Kidney epithelial cell (primary cell): Measurements from ENCODE around the gene AKAP13. TPM values are rescaled to one million over a fixed set of nuclear protein-coding genes. Genes with fewer than 3 reads are reported as not detected.

Experiments used
- DNase-seq: peaks from one replicate; pipeline ENCODE4 v3.0.0-alpha.2; 2010; ENCODE audit warnings: low read depth
- H3K27me3 ChIP-seq: 2 replicates; pipeline ENCODE4 v1.6.0; 2011; ENCODE audit warnings: low read length; ENCODE audit not compliant: control insufficient read depth, insufficient read depth
- H3K36me3 ChIP-seq: 2 replicates; pipeline ENCODE4 v1.5.1; 2011; ENCODE audit warnings: low read length; ENCODE audit not compliant: control insufficient read depth, insufficient read depth
- H3K4me3 ChIP-seq: 2 replicates; pipeline ENCODE4 v1.5.1; 2011; ENCODE audit warnings: low read depth, mild to moderate bottlenecking, control low read depth, low read length
- total RNA-seq: library from RNA; depleted of rRNA; stranded (reverse); fragments of >200 nt; gene quantifications from 2 replicates; pipeline ENCODE4 v1.2.3, GENCODE V29; 2015
- TF ChIP-seq, protein P1 (sequence below): IDR thresholded peaks from 2 replicates; pipeline ENCODE4 v1.5.1; 2011; ENCODE audit warnings: mild to moderate bottlenecking, moderate library complexity, low read length, control low read depth, inconsistent platforms; ENCODE audit not compliant: insufficient read depth, poor library complexity, severe bottlenecking

The AKAP13 gene
- total RNA-seq, 1 donor from 2014 or later = 54.0 TPM

DNA sequence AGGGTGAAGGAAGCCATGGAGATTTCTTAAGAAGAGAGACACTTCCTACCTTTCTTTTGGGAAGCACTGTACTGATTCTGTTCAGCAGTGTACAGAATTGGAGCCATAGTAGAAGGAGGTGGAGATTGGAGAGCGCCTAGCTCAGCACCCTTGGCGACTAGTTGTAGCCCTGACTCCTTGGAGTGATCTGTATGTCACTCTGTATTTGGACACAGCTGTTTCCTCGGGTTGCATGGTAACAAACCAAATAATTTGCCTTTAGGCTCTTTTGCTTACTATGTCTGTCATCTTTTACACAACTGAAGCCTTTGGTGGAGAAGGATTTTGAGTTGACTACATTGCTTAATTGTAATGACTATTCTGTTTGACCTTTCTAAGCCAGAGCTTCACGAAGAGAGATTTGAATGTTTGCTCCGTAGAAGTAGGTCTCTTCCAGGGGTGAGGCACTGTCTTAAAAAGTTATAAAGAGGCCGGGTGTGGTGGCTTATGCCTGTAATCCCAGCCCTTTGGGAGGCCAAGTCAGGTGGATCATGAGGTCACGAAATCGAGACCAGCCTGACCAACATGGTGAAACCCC, 77.1 kb downstream of the AKAP13 start:
- Histone ChIP-seq H3K27me3 (no peaks in the 10 kb centered on the region), H3K36me3 (no peaks in the 10 kb centered on the region), H3K4me3 (no peak overlapping the region)
- DNase-seq = no peak
- TF ChIP-seq, protein P1, sequence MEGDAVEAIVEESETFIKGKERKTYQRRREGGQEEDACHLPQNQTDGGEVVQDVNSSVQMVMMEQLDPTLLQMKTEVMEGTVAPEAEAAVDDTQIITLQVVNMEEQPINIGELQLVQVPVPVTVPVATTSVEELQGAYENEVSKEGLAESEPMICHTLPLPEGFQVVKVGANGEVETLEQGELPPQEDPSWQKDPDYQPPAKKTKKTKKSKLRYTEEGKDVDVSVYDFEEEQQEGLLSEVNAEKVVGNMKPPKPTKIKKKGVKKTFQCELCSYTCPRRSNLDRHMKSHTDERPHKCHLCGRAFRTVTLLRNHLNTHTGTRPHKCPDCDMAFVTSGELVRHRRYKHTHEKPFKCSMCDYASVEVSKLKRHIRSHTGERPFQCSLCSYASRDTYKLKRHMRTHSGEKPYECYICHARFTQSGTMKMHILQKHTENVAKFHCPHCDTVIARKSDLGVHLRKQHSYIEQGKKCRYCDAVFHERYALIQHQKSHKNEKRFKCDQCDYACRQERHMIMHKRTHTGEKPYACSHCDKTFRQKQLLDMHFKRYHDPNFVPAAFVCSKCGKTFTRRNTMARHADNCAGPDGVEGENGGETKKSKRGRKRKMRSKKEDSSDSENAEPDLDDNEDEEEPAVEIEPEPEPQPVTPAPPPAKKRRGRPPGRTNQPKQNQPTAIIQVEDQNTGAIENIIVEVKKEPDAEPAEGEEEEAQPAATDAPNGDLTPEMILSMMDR = no peak

DNA sequence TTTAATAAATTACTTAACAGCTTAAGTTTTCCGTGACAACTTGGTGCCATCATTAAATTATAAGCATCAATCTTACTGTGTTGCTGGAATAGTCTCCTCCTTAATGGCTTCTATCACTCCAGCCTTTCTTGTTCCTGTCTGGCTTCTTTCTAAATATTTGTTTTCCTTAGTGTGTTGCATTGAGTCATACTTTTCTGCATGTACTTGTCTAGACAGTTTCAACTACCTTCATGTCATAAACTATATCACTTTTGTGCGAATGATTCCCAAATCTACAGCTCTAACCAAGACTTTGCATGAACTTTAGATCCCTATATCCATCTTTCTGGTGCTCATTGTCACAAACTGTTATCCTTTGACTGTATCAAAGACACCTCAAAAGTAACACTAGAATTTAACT, 78.4 kb downstream of the AKAP13 start:
- Histone ChIP-seq H3K4me3 (no peak overlapping the region), H3K36me3 (no peaks in the 10 kb centered on the region), H3K27me3 (no peaks in the 10 kb centered on the region)
- TF ChIP-seq, protein P1 = no peak
- DNase-seq = no peak

DNA sequence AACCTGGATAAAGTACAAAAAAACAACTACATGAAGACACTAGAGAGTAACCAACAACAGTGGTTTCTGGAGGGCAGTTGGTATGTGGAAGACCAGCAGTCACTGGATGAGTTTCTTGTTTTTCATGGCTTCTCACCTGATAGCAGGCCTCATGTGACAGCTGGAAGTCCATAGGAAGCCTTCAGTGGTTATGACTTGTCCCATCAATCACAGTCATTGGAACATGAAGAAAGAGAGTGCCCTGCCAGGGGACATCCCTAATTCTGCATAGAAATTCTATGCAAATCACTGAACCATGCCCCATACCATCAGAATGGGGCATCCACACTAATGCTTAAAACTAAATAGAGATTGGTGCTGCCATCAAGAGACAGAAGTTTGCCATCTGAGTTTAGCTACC, 81.6 kb downstream of the AKAP13 start:
- DNase-seq = no peak
- H3K4me3 ChIP-seq = no peak overlapping the region
- H3K36me3 ChIP-seq = no peaks in the 10 kb centered on the region
- TF ChIP-seq, protein P1 = no peak
- H3K27me3 ChIP-seq = no peaks in the 10 kb centered on the region

DNA sequence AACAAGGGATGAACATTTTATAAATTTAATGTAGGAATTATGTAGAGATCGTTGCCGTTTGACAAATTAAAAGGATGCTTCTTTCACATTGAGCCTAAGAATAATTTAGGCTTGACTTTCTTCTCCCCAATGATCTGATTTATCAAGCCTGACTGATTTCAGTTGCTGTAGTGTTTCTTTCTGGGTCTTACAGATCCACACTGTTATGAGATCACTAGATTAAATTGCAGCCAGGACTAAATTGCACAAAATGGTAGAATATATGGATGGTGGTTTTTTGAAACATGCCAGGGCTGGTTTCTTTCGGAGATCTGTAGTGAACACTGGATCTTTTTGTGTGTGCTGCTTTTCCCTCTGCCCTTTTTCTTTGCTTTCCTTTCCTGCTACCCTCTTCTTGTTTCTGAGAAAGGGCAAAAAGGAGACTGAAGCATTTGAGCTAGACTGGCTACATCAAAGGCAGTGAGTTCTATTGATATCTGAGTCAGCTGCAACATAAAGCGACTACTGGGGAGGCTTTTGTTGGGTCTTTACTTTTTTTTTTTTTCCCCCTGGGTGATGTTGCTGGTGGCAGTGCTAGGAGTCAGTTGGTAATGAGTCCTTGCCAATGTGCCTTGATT, 83.0 kb downstream of the AKAP13 start:
- TF ChIP-seq, protein P1 = no peak
- no peak for DNase-seq
- H3K27me3 ChIP-seq = no peaks in the 10 kb centered on the region
- H3K4me3 ChIP-seq = no peak overlapping the region
- no peaks in the 10 kb centered on the region for H3K36me3 ChIP-seq

DNA sequence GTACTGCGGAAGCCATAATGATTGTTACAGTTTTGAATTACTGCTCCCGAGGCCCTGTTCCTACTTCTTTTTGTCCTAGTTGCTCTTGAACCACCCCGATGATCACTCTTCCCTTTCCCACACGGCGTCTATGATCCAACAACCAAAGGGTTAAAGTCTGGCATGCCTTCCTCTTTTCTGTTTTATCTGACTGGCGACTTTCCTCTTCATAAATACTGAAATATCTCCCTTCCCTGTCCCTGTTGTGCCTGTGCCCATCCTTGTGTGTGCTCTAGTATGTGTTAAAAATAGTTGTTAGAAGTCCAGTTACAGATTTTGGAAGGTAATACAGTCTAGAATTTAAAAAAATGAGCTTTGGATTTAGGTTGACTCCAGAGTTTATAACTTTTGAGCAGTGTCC, 83.6 kb downstream of the AKAP13 start:
- TF ChIP-seq, protein P1 = no peak
- no peaks in the 10 kb centered on the region for H3K36me3 ChIP-seq
- DNase-seq = no peak
- no peak overlapping the region for H3K4me3 ChIP-seq
- no peaks in the 10 kb centered on the region for H3K27me3 ChIP-seq

DNA sequence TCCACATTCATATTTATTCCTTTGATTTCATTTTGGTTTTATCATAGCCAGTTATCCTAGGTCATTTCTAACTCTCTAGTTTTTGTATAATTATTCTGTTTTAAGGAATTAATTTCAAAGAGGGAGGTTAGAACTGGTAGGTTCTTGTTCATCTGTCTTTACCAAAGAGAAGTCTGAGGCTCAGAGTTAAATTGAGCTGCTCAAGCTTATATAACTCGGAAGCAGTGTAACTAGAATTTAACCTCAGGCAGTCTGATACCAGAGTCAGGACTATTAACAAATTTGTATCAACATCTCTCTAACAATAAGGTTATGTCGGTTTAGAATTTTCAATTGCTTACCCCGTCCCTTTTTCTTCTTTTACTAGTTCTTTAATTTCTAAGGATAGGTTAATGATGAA, 84.1 kb downstream of the AKAP13 start:
- Histone ChIP-seq H3K4me3 (no peak overlapping the region), H3K36me3 (no peaks in the 10 kb centered on the region), H3K27me3 (no peaks in the 10 kb centered on the region)
- no peak for DNase-seq
- TF ChIP-seq, protein P1 = no peak
